SKM-1 treated with dmso at 0.1 percent for 144 hours (cell line): Measurements from ENCODE around the gene BICD2.

ENCODE experiments used
- DNase-seq: peaks from one replicate; lab custom pipeline; 2025; ENCODE audit not compliant: unreplicated experiment; lab: John Stamatoyannopoulos, UW

Gene BICD2

DNA sequence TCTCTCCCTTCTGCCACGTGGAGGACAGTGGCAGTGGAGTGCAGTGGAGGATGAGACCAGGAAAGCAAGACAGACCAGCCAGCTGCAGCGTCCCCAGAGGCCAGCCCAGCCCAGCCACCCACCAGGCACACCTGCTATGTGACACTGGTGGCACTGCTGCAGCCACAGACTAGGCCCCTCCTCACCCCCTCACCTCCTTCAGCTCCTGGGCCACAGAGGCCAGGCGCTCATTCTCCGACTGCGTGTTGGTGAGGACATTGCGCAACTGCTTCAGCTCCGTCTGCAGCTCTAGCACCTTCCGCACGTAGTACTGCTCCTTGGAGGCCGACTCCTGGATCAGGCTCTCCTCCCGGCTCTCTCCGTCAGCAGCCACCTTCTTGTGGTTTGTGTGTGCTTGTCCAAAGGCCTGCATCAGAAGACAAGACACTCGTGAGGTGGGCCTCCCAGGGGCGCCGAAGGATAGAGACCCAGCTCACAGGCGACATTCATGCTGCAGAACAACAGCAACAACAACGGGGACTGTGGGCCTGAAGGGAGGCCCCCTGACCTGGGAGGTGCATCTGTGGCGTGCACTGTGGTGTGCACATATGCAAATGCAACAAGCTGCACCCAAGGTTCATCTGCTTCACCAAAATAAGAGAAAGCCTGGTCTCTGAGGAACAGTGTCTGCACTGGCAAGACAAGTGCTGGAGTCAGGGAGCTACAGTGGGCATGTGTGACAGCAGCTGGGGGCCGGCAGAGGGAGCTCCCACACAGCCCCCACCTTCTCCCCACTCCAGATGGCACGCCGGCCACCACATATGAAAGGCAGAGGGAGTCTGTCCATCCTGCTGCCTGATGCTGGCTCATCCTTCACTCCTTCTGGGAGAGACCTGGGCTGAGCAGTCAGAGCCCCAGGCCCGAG is 35.5 kb downstream of the BICD2 start:
- DNase-seq = no peak

DNA sequence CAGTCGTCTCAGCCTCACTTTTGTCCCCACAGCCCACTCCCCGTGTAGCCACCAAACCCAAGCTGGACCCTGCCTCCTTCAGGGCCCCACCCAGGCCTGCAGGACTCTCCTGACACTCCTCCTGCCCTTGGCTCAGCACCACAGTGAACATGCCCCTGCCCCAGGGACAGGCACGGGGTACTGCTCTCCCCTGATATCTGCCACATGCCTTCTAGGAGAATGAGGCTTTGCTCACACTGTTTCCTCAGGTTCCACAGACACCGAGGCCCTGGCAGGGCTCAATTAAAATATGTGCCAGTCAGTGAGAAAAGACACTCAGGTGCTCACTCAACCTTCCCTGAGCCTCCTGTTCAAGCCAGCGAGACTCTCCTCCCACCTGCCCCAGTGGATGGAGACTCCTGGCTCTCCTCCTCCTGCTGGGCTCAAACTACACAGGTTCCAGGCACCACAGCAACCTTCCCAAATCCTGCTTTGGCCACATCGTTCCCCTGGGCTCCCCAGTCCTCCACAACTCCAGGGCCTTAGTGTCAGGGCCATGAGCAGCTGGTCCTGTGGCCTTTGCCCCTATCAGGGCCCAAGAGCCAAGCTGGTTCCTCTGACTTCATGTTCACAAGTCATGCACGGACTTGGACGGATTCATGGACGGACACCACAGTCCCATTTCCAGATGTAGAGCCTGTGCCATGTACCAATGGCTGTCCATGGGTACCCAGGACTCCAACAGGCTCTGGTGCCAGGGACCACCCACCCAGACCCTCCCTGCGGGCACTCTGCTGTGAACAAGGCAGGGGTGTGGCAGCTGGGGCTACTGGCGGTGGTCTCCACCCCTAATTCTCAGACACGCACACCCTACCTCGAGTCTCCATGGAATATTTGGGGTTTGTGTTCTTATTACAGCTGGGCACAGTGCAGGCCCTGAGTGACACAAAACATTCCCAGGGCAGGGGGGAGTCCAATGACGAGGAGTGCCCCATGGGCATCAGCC is 36.6 kb downstream of the BICD2 start:
- no peak for DNase-seq

DNA sequence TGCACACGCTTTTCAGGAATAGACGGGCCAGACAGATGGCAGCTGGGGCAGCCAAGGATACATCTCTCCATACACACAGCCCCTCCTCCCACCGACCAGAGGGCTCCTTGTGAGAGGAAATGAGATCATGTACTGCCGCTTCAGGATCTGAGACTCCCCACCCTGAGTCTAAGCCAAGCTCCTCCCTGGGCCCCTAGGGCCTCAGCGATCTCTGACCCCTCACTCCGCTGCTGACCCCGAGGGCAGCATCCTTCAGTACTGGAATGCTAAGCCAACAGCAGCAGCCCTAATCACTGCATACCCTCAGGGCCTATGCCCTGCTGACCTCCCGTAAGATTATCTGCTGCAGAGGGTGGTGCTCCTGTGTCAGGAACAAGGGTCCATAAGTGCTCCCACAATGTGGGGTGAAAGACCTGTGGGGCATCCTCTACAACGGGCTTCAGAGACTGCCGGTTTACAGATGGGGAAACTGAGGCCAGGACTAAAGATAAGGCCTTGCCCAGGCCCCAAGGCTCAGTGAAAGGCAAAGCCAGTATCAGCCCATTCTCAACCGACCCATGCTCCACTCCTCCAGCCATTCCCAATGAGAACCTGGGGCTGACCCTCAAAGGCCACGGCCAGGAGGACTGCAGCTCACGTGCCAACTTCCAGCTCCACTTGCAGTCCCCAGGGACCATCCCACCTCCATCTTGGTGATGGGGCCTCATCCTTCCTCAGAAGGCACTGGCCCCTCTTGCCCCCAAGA is 37.5 kb downstream of the BICD2 start:
- no peak for DNase-seq

DNA sequence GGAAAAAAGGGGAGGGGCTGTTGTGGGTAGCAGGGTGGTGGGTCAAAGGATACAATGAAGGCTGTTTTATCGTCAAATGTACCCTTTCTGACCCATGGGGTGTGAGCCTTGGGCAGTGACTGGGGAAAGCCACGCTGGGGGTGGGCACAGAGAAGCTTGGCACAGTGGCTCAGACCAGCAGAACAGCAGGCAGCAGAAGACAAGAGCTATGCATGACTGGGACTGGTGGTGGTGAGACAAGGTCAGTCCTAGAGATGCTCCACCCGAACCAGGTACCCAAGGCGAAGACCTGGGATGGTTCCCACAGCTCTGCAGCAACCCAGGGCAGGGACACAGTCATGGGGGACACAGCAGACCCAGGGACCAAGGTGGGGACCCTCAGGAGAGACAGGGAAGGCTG is 38.3 kb downstream of the BICD2 start:
- DNase-seq = no peak

DNA sequence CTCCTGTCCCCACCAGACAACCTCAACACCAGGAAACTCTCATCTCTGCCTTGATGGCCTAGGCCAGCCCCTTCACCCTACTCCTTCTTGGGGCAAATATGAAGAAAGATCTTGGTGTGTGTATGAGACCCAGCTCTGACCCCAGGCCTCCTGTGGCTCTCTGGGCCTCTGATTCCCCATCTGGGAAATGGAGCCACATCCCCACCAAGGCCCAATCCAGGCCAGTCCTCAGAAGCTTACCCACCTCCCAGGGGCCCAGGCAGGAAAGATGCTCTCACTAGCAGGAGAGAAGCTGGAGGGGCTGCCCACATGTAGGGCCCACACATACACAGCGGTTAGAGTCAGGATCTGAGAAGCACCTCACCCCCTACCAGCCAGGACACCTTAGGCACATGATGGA is 38.9 kb downstream of the BICD2 start:
- no peak for DNase-seq

DNA sequence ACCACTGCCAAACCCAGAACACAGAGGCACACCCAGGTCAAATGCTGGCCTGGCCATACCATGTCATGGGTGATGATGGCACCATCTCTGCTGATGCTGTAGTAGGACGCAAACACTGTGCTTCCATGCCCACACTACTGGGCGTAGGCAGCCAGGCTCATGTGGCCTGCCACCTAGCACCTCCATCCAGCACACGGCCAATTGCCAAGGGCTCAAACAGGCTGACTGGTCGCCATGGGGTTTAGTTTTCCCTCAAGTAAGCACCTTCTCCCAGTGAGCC is 39.4 kb downstream of the BICD2 start:
- DNase-seq = no peak

DNA sequence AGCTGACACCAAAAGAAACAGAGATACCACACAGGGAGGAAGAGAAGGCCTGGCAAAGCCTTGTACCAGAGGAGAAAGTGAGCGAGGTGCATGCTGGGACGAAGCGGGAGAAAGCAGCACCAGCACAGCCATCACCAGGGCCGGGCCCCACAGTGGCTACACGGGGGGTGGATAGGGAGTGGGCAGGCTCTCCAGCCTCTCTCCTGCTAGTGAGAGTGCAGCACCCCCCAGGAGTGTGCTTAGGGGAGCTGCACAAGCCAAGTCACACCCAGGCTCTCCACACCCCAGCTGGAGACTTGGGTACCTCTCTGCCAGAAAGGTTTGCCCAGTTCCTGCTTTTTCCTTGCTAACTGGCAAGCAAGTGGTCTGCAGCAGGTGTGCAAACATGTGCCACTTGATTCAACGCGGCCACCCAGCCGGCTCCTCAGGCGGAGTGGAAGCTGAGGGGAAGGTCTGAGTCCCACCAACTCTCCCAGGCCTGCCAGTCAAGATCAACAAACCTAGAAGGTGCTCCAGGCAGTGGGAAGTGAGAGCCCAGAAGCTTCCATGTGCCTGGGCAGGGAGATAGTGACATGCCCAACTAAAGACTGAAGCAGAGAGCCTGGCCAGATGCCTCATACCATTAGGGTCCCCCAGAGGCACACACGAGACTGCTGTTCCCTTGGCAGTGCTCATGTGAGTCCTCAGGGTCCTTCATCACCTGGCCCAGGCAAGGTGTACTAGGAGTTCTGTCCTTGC is 39.9 kb downstream of the BICD2 start:
- DNase-seq = no peak

- DNase-seq = no peak
Measured at GRCh38 chr9:92723801-92724323, 40.8 kb downstream of the BICD2 start.

DNA sequence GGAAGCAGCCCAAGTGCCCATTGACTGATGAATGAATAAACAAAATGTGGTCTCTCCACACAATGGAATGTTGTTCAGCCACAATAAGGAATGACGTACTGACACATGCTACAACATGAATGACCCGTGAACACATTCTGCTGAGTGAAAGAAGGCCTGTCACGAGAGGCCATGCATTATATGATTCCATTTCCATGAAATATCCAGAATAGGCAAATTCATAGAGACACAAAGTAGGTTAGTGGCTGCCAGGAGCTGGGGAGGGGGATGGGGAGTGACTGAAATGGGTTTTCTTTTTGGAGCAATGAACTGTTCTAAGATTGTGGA is 41.4 kb downstream of the BICD2 start:
- DNase-seq = no peak

GRCh38 chr9:92722386-92723298 is 42.0 kb downstream of the BICD2 start:
- no peak for DNase-seq

- no peak for DNase-seq
Measured at GRCh38 chr9:92721548-92721947, 43.1 kb downstream of the BICD2 start.

- DNase-seq = no peak
Measured at GRCh38 chr9:92720807-92721535, 43.7 kb downstream of the BICD2 start.

DNA sequence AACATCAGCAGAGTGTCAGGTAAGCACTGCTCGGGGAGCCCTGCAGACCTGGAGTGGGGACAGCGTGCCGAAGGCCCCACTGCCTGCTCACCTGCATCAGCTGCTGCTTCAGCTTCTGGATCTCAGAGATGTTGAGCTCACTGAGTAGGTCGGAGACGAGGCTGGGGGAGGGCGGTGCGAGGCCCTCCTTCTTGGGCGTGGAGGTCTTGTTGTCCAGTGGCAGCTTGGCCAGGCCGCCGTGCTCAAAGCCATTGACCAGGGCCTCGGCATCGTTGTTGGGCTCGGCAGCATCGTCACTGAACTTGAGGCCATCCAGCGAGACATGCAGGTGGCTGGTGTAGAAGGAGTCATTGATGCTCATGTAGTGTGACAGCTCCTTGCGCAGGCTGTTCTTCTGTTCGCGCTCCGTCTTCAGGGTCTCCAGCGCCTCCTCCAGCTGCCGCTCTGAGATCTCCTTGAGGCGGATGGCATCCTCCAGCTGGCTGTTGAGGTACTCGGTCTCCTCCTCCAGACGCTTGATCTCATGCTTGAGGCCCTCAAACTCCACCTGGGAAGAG is 44.3 kb downstream of the BICD2 start:
- DNase-seq = no peak

- no peak for DNase-seq
Measured at GRCh38 chr9:92719028-92719647, 45.5 kb downstream of the BICD2 start.

DNA sequence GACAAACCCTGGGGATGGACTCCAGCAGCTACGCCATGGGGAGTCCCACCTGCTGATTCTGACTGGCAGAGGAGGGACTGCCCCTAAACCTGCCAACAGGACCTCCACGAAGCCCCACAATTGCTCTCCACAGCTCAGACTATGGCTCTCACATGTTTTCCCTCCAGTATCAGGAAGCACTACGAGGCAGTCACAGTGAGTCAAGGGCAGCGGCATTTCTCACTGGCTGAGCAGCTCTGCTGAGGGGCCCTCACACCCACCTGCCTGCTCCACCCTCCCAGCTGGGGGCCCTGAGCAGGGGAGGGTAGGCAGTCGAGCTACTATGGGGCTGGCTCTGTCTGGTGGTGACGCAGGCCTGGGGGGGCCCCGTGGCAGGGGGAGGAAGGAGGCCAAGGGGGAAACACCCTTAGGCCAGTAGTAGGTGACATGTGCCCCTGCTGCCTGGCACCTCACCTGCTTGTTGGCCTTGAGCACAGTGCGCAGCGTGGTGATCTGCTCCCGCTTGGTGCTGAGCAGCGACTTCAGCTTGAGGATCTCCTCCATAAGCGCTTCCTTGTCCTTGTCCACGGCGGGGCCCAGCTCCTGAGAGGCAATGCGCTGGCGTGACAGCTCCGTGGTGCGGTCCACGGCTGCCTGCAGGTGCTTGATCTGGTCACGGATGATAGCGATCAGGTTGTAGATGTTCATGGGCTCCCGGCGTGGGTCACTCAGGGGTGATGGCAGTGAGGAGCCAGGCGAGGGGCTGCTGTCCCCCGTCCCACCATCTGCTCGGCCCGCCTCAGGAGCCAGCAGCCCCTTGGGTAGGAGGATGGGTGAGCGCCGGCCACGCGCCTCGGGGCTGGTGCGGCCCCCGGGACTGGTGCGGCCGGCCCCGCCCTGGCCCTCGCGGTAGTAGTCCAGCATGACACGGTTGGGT is 46.3 kb downstream of the BICD2 start:
- no peak for DNase-seq

GRCh38 chr9:92717201-92718085 is 47.2 kb downstream of the BICD2 start:
- DNase-seq = no peak
